Panc1 (cell line): ENCODE measurements around the gene CCRL2. TPM values are rescaled to one million over a fixed set of nuclear protein-coding genes. Genes with fewer than 3 reads are reported as not detected.
"Not testable (repeated sequence)": the region's sequence is repeated elsewhere in the genome, so short reads cannot be mapped to it uniquely, and the experiment has no call there.

ENCODE experiments used
- ATAC-seq: fragments of 200-7000 bp; cut with Tn5 transposase; 2 replicates; pipeline ENCODE4 v1.9.1; 2020; ENCODE audit warnings: mild to moderate bottlenecking, moderate library complexity
- BruUV-seq: library from RNA; stranded (reverse); fragments of 400-500 nt; replicated peaks from 2 replicates; lab custom pipeline; 2021; lab: Mats Ljungman, UMichigan
- CTCF ChIA-PET: fragments of 300-600 bp; sonication (Branson Sonifier 250); formaldehyde crosslinking; loops from one replicate; lab custom pipeline; 2022; ENCODE audit warnings: antibody characterized with exemption; lab: Charles Lee
- POLR2A ChIA-PET: fragments of 300-600 bp; sonication (Branson Sonifier 250); formaldehyde crosslinking; loops from one replicate; lab custom pipeline; 2022; ENCODE audit warnings: antibody characterized with exemption; lab: Charles Lee
- DNase-seq: peaks from one replicate; pipeline ENCODE4 v3.0.0-alpha.2; 2010; ENCODE audit warnings: low read depth, low spot score
- H3K27ac ChIP-seq: 2 replicates; pipeline ENCODE4 v1.5.1; 2011; ENCODE audit warnings: mild to moderate bottlenecking, low read length, inconsistent platforms
- H3K27me3 ChIP-seq: fragments of 200-500 bp; sonication (Bioruptor generic); 2 replicates; pipeline ENCODE4 v1.6.0; 2014; ENCODE audit warnings: low read length, inconsistent platforms; ENCODE audit not compliant: control insufficient read depth, insufficient read depth
- H3K36me3 ChIP-seq: fragments of 200-500 bp; sonication (Bioruptor generic); 2 replicates; pipeline ENCODE4 v1.5.1; 2014; ENCODE audit warnings: inconsistent platforms, mild to moderate bottlenecking, low read length, moderate library complexity; ENCODE audit not compliant: control insufficient read depth, insufficient read depth
- H3K4me1 ChIP-seq: 2 replicates; pipeline ENCODE4 v1.5.1; 2011; ENCODE audit warnings: inconsistent platforms, mild to moderate bottlenecking, low read length, moderate library complexity; ENCODE audit not compliant: control insufficient read depth, insufficient read depth
- H3K4me3 ChIP-seq, 2 experiments: 2 replicates each; pipeline ENCODE4 v1.5.1; 2011 to 2012; ENCODE audit warnings: low read depth in 2 of 2, low read length in 2 of 2, mild to moderate bottlenecking in 2 of 2, inconsistent platforms in 1 of 2, moderate library complexity in 1 of 2
- H3K9me3 ChIP-seq: fragments of 200-500 bp; sonication (Bioruptor generic); 2 replicates; pipeline ENCODE4 v1.5.1; 2014; ENCODE audit warnings: low read depth, mild to moderate bottlenecking, inconsistent platforms, low read length, moderate library complexity; ENCODE audit not compliant: control insufficient read depth, insufficient read depth
- POLR2AphosphoS5 ChIP-seq: IDR thresholded peaks from 2 replicates; pipeline ENCODE4 v1.6.1; 2012; ENCODE audit warnings: mild to moderate bottlenecking, low read depth, low read length, moderate library complexity
- SIN3A ChIP-seq: IDR thresholded peaks from 2 replicates; pipeline ENCODE4 v1.6.1; 2012; ENCODE audit warnings: low read depth, mild to moderate bottlenecking, low read length, moderate library complexity, borderline replicate concordance; ENCODE audit not compliant: insufficient read depth
- TCF7L2 ChIP-seq: IDR thresholded peaks from 2 replicates; pipeline ENCODE4 v1.6.1; 2011; ENCODE audit warnings: mild to moderate bottlenecking, low read depth, low read length, inconsistent platforms
- in situ Hi-C: cut with HindIII; loops from 2 replicates; pipeline ENCODE4 v1.10.0; 2016; ENCODE audit warnings: low sequenced_read_pairs, low pct_unique_long_range_greater_than_20kb
- intact Hi-C: fragments of 100-400 bp; cut with micrococcal nuclease; formaldehyde crosslinking; loops from one replicate; pipeline ENCODE4 v1.10.0; 2022; ENCODE audit not compliant: unreplicated experiment
- total RNA-seq: library from RNA; stranded (reverse); gene quantifications from one replicate; pipeline ENCODE4 v1.2.1, GENCODE V29; 2021; ENCODE audit not compliant: unreplicated experiment
- TF ChIP-seq, protein P1 (sequence below), 2 experiments: IDR thresholded peaks; 2 replicates each; pipeline ENCODE4 v1.6.1; 2011 to 2012; ENCODE audit warnings: low read depth in 2 of 2, control low read depth in 1 of 2, low read length in 1 of 2, mild to moderate bottlenecking in 1 of 2, moderate library complexity in 1 of 2; ENCODE audit not compliant: insufficient read depth in 1 of 2
- TF ChIP-seq, protein P2 (sequence below): fragments of 450-650 bp; IDR thresholded peaks from 2 replicates; pipeline ENCODE4 v1.5.1; 2017; ENCODE audit warnings: mild to moderate bottlenecking

Gene CCRL2
- total RNA-seq, 1 experiment from 2014 or later = not detected

DNA sequence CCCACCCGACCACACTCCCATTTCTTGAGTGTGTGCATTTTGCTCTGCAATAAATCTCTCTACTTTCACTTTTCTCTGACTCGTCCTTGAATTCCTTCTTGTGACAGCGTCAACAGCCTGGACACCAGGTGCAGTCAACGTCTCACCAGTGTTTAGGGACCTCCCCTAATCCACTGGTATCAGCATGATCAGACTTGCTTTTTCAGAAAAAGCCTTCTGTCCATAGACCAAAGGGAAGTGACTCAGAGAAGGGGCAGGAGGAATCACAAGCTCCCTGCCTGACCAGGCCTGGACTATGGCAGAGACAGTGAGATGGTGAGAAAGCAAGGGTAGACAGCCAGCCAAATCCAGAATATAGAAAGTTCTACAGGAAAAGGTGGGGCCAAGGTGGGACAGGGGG is 20.9 kb upstream of the CCRL2 start:
- in situ Hi-C loops = no loop called here
- no TSS peak for BruUV-seq
- Histone ChIP-seq H3K27ac (no peak overlapping the region), H3K27me3 (no peaks in the 10 kb centered on the region), H3K36me3 (no peaks in the 10 kb centered on the region), H3K4me3 (no peak overlapping the region), H3K4me1 (no peaks in the 10 kb centered on the region), H3K9me3 (no peaks in the 10 kb centered on the region)
- CTCF ChIA-PET = no interaction called here
- ATAC-seq (no peak), DNase-seq (no peak)
- POLR2A ChIA-PET = no interaction called here
- TF ChIP-seq, protein P1, sequence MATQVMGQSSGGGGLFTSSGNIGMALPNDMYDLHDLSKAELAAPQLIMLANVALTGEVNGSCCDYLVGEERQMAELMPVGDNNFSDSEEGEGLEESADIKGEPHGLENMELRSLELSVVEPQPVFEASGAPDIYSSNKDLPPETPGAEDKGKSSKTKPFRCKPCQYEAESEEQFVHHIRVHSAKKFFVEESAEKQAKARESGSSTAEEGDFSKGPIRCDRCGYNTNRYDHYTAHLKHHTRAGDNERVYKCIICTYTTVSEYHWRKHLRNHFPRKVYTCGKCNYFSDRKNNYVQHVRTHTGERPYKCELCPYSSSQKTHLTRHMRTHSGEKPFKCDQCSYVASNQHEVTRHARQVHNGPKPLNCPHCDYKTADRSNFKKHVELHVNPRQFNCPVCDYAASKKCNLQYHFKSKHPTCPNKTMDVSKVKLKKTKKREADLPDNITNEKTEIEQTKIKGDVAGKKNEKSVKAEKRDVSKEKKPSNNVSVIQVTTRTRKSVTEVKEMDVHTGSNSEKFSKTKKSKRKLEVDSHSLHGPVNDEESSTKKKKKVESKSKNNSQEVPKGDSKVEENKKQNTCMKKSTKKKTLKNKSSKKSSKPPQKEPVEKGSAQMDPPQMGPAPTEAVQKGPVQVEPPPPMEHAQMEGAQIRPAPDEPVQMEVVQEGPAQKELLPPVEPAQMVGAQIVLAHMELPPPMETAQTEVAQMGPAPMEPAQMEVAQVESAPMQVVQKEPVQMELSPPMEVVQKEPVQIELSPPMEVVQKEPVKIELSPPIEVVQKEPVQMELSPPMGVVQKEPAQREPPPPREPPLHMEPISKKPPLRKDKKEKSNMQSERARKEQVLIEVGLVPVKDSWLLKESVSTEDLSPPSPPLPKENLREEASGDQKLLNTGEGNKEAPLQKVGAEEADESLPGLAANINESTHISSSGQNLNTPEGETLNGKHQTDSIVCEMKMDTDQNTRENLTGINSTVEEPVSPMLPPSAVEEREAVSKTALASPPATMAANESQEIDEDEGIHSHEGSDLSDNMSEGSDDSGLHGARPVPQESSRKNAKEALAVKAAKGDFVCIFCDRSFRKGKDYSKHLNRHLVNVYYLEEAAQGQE (IDR thresholded peaks at IDR 0.05; ENCODE audit: insufficient read depth in 1 of 2, low read depth in 2 of 2, low read length in 1 of 2) = no peak
- TF ChIP-seq TCF7L2 = no peak
- no peak for TF ChIP-seq SIN3A
- TF ChIP-seq POLR2AphosphoS5 = no peak
- TF ChIP-seq, protein P2, sequence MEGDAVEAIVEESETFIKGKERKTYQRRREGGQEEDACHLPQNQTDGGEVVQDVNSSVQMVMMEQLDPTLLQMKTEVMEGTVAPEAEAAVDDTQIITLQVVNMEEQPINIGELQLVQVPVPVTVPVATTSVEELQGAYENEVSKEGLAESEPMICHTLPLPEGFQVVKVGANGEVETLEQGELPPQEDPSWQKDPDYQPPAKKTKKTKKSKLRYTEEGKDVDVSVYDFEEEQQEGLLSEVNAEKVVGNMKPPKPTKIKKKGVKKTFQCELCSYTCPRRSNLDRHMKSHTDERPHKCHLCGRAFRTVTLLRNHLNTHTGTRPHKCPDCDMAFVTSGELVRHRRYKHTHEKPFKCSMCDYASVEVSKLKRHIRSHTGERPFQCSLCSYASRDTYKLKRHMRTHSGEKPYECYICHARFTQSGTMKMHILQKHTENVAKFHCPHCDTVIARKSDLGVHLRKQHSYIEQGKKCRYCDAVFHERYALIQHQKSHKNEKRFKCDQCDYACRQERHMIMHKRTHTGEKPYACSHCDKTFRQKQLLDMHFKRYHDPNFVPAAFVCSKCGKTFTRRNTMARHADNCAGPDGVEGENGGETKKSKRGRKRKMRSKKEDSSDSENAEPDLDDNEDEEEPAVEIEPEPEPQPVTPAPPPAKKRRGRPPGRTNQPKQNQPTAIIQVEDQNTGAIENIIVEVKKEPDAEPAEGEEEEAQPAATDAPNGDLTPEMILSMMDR = no peak
- intact Hi-C loops = no loop called here

DNA sequence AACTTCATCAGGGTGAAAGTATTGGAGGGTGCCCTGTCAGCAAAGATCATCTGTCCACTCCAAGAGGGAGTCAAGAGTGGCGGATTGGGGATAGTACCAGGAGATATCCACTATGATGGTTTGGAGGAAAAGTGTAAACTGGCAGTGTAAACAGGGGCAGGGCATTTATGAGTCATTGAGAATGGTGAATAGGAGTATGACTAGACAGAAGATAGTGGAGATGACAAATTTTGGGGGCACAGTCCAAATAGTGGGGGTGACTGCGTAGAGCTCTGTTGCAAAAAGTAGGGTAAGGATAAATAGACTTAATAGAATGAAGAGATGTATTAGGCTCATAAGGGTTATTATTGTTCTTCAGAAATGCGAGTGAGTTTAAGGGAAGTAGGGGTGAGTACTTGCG is 18.2 kb upstream of the CCRL2 start:
- not testable (repeated sequence) for ATAC-seq, H3K4me1 ChIP-seq

DNA sequence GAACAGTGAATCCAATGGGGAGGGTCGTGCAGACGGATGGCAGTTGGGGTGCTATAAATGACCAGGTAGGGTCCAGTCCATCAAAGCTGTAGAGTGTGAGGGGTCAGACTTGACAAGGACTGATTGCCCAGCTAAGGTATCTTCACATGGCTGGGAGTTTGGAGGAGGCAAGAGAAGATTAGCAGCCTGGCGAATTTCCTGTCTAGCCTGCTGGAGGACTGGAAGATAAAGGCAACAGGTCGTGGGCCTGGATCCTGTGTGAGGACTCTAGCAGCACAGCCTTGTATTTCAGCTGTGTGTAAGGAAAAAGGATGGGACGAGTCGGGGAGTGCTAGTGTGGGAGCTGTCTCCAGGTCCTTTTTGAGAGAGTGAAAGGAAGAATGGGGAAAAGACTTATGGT is 17.8 kb upstream of the CCRL2 start:
- intact Hi-C loops = no loop called here

More for the DNA sequence above, 18.2 kb upstream of the CCRL2 start:
- H3K9me3 ChIP-seq, CTCF ChIA-PET, POLR2A ChIA-PET, H3K27me3 ChIP-seq, H3K27ac ChIP-seq, DNase-seq, H3K4me3 ChIP-seq, intact Hi-C loops, H3K36me3 ChIP-seq, in situ Hi-C loops, BruUV-seq: not testable (repeated sequence)

More for the DNA sequence above, 17.8 kb upstream of the CCRL2 start:
- ChIA-PET POLR2A (no interaction called here), CTCF (no interaction called here)
- DNase-seq (no peak), ATAC-seq (no peak)
- TF ChIP-seq, protein P1 (IDR thresholded peaks at IDR 0.05; ENCODE audit: insufficient read depth in 1 of 2, low read depth in 2 of 2, low read length in 1 of 2) = no peak
- TF ChIP-seq TCF7L2 (no peak), POLR2AphosphoS5 (no peak), SIN3A (no peak)
- TF ChIP-seq, protein P2 = no peak
- Histone ChIP-seq H3K36me3 (no peaks in the 10 kb centered on the region), H3K27me3 (no peaks in the 10 kb centered on the region), H3K4me3 (no peak overlapping the region), H3K9me3 (no peaks in the 10 kb centered on the region), H3K27ac (no peak overlapping the region), H3K4me1 (no peaks in the 10 kb centered on the region)
- BruUV-seq = no TSS peak
- in situ Hi-C loops = no loop called here
